Activated naive CD4-positive, alpha-beta T cell (primary cell): Measurements from ENCODE around the gene SMPDL3B.
"Not testable (repeated sequence)": the region's sequence is repeated elsewhere in the genome, so short reads cannot be mapped to it uniquely, and the experiment has no call there.

Experiments used
- DNase-seq, 4 experiments: peaks; one replicate each; lab custom pipeline; 2025; lab: John Stamatoyannopoulos, UW

The SMPDL3B gene

GRCh38 chr1:27970401-27970800 is 35.6 kb downstream of the SMPDL3B start:
- DNase-seq = no peak

DNA sequence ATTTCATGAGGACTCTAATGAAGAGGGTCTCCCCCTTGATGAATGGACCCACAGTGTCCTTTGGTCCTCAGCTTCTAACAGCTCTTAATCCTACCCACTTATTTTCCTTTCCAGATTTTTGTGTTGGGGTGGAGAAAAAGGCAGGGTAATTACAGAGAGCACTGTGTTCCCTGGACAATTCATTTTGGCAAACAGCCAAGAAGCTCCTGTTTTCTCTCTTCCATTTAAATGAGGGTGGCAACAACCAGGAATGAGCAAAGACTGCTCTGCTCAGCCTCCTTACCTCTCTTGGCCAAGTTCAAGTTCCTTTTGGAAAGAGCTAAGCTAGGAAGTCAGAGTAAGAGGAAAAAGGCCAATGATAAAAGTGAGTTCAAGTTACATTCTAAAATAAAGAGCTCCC is 36.9 kb downstream of the SMPDL3B start:
- no peak for DNase-seq

- no peak for DNase-seq
Measured at GRCh38 chr1:27972141-27972540, 37.3 kb downstream of the SMPDL3B start.

- no peak for DNase-seq
Measured at GRCh38 chr1:27973771-27974416, 39.1 kb downstream of the SMPDL3B start.

- no peak for DNase-seq
Measured at GRCh38 chr1:27974417-27974781, 39.6 kb downstream of the SMPDL3B start.

GRCh38 chr1:27979151-27979858 is 44.5 kb downstream of the SMPDL3B start:
- no peak for DNase-seq

- DNase-seq = no peak
Measured at GRCh38 chr1:27979859-27980201, 45.0 kb downstream of the SMPDL3B start.

DNA sequence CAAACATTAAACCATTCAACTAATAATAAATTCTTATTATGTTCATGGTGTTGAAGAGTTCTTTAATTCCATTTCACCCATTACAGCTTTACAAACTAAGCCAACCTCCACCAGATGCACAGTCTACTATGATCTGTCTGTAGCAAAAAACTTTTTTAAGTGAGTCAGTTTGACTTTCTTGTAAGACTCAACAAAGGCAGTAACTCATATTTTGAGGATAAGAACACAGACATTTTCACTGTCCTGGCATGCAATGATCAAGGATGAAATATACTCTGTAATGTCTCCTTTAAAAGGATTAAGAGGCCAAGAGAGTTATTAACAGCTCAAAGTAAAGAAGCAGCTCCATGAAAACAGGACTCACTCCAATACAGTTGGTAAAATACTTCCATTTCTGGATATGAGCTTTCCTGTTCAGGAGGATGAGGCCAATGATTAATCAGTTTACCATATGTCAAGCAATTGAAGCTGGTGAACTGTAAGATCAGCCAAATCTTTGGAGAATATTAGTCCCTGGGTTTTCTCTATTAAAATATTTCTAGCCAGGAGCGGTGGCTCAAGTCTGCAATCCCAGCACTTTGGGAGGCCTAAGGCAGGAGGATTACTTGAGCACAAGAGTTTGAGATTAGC is 45.5 kb downstream of the SMPDL3B start:
- no peak for DNase-seq

- DNase-seq = no peak
Measured at GRCh38 chr1:27981145-27981544, 46.3 kb downstream of the SMPDL3B start.

DNA sequence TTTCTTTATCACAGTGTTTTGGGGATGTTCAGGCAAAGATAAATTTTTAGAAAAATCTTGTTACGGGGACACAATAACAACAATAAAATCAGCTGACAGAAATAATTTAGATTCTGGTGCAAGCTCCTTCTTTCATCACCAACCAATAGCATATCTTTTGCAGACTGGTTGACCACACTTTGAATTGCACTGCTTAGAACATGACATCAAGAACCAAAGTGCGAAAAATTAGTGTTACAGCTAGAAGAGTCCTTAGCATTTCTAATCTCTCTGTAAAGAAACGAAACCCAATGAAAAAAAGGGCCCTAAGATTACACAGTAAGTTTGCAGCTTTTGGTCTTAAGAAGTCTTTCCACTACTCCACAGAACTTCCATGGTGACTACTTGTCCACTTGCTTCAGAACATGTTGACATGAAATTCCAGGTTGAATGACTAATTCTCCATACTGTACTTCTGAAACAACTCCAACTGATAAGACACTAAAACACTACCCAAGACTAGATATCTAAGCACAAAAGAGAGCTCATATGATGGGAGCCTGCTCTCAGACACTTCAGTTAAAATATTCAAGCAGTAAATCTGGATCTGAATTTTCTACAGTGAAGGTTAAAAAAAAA is 56.2 kb downstream of the SMPDL3B start:
- no peak for DNase-seq

DNA sequence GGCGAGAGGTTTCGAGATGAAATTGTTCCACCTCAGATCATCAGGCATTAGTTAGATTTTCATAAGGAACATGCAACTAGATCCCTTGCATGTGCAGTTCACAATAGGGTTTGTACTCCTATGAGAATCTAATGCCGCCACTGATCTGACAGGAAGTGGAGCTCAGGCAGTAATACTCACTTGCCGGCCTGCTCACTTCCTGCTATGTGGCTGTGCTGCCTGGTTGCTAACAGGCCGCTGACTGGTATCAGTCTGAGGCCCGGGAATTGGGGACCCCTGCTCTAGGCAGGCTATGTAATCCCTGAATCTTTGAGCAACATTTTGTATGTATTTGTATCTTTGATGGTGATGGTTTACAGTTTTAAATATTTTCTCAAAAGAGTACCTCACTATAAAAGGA is 57.5 kb downstream of the SMPDL3B start:
- DNase-seq = peak in 2 of 4 experiments; percentile 28 to 40

DNA sequence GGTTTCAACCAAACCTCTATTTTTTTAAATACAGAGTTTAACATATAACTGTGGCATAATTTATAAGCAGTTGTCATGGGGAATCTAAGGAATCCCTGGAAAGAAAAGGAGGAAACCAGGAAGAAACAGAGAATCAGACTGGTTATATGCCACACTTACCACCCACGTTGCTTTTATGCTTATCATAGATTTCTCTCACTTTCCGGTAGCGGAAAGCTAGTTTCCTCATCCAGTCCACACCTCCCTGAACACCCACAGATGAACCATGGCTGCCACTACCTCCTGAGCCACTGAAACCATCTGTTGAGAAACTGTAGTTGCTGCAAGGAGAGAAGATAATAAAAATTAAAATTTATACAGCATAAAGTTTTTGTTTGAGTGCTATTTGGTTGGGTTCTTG is 58.4 kb downstream of the SMPDL3B start:
- no peak for DNase-seq

DNA sequence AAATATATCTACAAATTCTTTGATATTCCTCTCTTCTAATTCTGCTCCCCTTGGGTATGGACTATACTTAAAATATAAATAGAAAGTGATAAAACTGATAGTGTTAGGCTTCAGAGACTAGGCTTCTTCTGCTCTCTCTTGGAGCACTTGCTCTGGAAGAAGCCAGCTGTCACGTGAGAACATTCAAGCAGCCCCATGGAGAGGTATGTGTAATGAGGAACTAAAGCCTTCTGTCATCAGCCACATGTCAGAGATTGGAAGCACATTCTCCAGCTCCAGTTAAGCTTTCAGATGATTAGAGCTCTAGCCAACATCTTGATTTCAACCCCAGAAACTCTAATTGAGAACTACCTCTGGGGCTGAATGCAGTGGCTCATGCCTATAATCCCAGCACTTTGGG is 59.3 kb downstream of the SMPDL3B start:
- no peak for DNase-seq

- DNase-seq = not testable (repeated sequence)
Measured at GRCh38 chr1:27994526-27994925, 59.7 kb downstream of the SMPDL3B start.

DNA sequence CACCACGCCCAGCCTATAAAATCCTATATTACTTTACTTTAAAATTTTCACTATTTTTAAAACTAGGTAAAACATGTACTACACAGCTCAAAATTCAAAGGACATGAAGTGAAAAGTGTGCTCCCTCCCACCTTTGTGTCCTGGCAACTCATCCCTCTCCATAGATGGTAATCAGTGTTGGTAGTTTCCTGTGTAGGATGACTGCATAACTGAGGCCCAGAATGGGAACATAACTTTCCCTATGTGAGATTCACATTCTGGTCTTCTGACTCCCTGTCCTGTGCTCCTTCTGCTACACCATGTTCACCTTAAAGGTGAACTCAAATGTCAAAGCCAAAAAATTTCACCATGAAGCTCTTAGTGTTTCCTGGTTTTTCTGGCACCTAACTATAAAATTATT is 64.3 kb downstream of the SMPDL3B start:
- no peak for DNase-seq

DNA sequence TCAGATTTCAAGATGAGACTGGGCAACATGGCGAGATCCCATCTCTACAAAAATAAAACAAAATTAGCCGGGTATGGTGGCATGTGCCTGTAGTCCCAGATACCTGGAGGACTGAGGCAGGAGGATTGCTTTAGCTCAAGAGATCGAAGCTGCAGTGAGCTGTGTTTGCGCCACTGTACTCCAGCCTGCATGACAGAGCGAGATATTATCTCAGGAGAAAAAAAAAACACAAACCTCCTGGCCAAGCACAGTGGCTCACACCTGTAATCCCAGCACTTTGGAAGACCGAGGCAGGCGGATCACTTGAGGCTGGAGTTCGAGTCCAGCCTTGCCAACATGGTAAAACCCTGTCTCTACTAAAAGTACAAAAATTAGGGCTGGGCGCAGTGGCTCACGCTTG is 67.8 kb downstream of the SMPDL3B start:
- no peak for DNase-seq

GRCh38 chr1:28003117-28003516 is 68.3 kb downstream of the SMPDL3B start:
- not testable (repeated sequence) for DNase-seq
